HG03103 (cell line): ENCODE measurements around the gene EHBP1L1.

Source experiments
- ATAC-seq: cut with Tn5 transposase; IDR thresholded peaks from one replicate; pipeline ENCODE4 v1.9.1; 2021; ENCODE audit warnings: low read depth; ENCODE audit not compliant: unreplicated experiment

EHBP1L1 gene

GRCh38 chr11:65592858-65593517, 17.1 kb downstream of the EHBP1L1 start:
- ATAC-seq, result no peak

- no peak for ATAC-seq
Measured at GRCh38 chr11:65593518-65594414, 17.9 kb downstream of the EHBP1L1 start.

- ATAC-seq, result no peak
Measured at GRCh38 chr11:65595131-65595530, 19.3 kb downstream of the EHBP1L1 start.

- ATAC-seq, result no peak
Measured at GRCh38 chr11:65595543-65596281, 19.9 kb downstream of the EHBP1L1 start, which contains the start of gene KCNK7. Gene KCNK7 (minus strand): TSS chr11:65595800. CDS start chr11:65595772, 28 bp downstream.

DNA sequence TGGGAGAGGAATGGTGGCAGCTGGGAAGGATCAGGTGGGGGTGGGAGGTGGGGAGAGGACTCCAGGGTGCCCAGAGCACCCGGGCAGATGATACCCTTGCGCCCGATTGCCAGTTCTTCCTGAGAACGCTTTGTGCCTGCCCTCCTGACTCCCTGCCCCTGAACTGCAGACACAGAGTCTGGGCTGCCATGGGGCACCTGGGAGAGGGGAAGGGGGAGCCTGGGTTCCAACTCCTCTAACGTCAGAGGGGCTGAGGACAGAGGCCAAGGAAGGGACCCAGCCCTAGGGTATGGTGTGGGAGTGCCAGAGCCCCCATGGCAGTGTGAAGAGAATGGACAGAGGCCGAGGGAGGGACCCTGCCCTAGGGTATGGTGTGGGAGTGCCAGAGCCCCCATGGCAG, 20.7 kb downstream of the EHBP1L1 start:
- ATAC-seq, result no peak

- ATAC-seq, result no peak
Measured at GRCh38 chr11:65598258-65598699, 22.4 kb downstream of the EHBP1L1 start.

DNA sequence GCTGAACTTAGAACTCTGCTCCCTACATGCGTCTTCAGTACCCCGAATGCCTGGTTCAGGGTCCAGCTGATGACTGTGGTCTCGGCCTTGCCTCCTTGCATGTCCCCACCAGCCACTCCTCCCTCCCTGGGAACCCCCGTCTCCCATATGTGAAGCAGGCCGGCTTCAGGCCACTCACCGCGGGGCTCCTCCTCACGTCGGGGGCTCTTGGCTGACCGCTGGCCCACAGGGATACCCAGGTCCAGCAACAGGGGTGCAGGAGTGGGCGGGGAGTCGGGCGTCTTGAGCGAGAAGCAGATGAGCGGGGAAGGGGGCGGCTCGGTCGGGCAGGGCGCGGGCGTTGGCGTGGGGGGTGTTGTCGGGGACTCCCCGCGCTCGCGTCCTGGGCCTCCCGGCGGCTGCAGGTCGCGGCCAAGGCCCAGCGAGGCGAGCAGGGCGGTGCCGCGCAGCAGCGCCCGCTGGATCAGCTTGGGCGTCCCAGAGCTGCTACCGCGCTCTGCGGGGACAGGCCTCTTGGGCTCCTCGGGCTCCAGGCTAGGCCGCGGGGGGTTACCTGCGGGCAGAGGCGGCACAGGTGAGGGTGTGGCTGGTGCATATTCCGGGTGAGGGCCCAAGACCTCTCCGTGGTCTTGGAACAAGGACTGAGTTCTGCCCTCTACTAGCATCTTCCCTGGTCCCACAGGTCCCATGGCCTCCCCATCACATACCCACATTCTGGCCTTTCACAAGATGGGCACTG, 23.5 kb downstream of the EHBP1L1 start:
- ATAC-seq, result no peak

DNA sequence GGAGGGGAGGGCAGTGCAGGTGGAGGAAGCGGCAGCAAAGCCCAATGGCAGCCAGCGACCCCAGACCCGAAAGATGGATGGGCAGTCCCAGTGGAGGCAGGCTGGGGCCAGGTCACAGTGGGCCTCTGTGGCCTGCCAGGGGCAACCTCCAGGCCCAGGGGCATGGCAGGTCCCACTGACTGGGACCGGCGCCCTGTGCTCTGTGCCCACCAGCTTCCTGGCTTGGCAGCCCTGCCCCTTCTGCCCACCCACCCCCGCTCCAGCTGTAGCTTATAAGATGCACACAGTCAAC, 24.0 kb downstream of the EHBP1L1 start:
- no peak for ATAC-seq

GRCh38 chr11:65604258-65604657, 28.4 kb downstream of the EHBP1L1 start:
- no peak for ATAC-seq

GRCh38 chr11:65606876-65607613, 31.2 kb downstream of the EHBP1L1 start:
- no peak for ATAC-seq

DNA sequence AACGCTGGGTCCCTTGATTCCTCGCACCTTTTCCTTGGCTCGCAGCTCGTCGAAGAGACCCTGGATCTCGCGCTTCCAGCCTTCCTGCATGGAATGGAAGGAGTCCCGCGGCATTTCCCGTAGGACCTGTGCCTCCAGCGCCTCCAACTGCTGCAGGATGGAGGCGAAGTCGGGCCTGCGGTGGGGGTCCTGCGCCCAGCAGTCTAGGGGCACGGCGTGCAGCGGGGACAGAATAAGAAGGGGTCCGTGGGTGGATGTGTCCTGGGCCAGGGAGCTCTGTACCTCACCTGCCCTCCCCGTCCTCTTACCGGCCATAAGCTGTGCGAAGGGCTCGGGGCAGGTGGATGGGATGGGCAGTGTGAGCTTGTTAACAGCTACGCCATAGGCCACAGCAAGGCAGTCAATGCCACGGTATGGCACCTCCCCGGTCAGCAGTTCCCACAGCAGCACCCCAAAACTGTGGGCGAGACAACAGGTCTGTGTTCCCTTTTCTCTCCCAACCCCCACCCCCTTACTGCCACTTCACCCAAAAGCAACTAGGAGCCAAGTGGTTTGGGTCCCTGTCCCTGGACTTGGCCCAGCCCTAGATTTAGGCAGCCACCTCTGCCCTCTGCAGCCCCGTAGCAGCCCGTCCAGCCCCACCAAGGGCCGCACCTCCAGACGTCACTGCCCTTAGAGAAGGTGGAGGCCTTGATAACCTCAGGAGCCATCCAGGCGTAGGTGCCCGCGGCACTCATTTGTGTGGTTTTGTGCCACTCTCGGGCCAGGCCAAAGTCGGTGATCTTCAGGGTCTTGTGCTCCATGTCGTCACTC, 32.0 kb downstream of the EHBP1L1 start:
- no peak for ATAC-seq

GRCh38 chr11:65609229-65609628, 33.4 kb downstream of the EHBP1L1 start:
- no peak for ATAC-seq

GRCh38 chr11:65609665-65610064, 33.8 kb downstream of the EHBP1L1 start:
- no peak for ATAC-seq

- no peak for ATAC-seq
Measured at GRCh38 chr11:65610404-65610803, 34.6 kb downstream of the EHBP1L1 start.

GRCh38 chr11:65611028-65611757, 35.3 kb downstream of the EHBP1L1 start:
- ATAC-seq, result no peak

DNA sequence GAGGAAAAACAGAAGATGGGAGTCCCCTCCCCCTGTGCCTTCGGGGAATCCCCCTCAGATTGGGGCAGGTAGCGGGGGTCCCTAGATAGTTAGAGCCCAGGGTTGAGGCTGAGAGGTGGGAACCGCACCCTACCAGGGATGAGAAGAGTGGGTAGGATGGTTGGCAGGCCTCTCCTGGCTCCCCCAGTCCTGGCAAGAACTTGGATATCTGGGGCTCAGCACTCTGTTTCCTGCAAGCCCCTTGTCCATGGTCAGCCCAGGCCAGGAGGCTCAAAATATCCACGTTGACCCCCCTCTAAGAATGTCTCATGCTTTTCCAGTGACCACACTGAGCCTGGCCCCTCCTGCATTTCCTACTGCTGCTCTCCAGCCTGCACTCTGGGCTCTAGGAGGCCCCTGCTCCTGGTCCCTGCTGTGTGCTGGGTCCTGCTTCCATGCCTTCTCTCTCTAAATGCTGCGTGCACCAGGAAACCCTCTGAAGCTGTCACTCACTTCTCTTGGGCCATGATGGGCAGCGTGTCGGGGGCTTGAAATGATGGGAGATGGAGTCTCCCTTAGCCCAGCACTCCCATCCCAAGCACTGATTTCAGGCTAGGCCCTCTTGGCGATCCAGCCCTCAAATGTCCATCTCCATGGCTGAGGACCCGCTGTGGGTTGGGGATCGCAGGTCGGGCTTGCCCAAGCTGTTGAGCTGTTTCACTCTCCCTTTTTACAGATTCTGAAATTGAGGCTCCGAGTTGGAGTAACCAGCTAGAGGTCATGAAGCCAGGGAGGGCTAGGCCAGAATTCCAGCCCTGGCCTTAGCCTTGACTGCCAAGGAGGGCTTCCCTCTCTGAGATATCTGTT, 36.1 kb downstream of the EHBP1L1 start:
- no peak for ATAC-seq

DNA sequence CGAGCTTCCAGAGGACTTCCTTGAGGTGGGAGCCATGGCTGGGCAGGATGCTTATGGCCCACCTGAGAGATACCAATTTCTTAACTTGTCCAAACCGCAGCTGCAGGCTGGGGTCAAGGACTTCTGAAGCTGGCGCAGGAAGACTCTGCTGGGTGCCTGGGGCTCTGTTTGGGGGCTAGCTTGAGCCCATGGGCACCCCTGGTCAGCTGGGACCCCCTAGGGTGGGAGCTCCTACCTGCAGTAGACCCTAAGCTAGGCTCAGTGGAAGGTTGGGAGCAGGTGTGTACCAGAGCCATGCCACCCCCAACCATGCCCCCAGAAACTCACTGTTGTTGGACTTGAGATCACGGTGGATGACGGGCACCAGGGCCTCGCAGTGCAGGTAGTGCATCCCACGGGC, 36.8 kb downstream of the EHBP1L1 start:
- no peak for ATAC-seq
